Tibial nerve (tissue), 4 donors: Measurements from ENCODE around the gene CD180. TPM values are rescaled to one million over a fixed set of nuclear protein-coding genes. Genes with fewer than 3 reads are reported as not detected.
"Not testable (repeated sequence)": the region's sequence is repeated elsewhere in the genome, so short reads cannot be mapped to it uniquely, and the experiment has no call there.

Source experiments
- DNase-seq, 2 donors: peaks; one replicate each; pipeline ENCODE4 v3.0.0-alpha.2; 2019; ENCODE audit warnings: low spot score in 2 of 2
- H3K27ac ChIP-seq, 4 donors: fragments of 200-600 bp; sonication (generic) in 3 of 4; one replicate each; pipeline ENCODE4 v1.5.1; 2017 to 2019; ENCODE audit warnings: mild to moderate bottlenecking in 1 of 4
- H3K27me3 ChIP-seq, 2 donors: fragments of 200-600 bp; sonication (generic) in 1 of 2; one replicate each; pipeline versions ENCODE4 v1.5.1 to v1.6.0; 2017 to 2019
- H3K36me3 ChIP-seq, 3 donors: fragments of 200-600 bp; sonication (generic); one replicate each; pipeline ENCODE4 v1.5.1; 2018 to 2019
- H3K4me1 ChIP-seq, 4 donors: fragments of 200-600 bp; sonication (generic) in 3 of 4; one replicate each; pipeline ENCODE4 v1.5.1; 2017 to 2019
- H3K4me3 ChIP-seq, 4 donors: fragments of 200-600 bp; sonication (generic) in 3 of 4; one replicate each; pipeline ENCODE4 v1.5.1; 2017 to 2019; ENCODE audit warnings: mild to moderate bottlenecking in 1 of 4, moderate library complexity in 1 of 4
- H3K9me3 ChIP-seq, 4 donors: fragments of 200-600 bp; sonication (generic) in 3 of 4; one replicate each; pipeline ENCODE4 v1.5.1; 2017 to 2019
- EP300 ChIP-seq, 2 donors: sonication (generic); formaldehyde crosslinking; IDR thresholded peaks; one replicate each; pipeline ENCODE4 v1.6.1; 2017; ENCODE audit warnings: antibody characterized with exemption in 2 of 2, mild to moderate bottlenecking in 1 of 2
- POLR2A ChIP-seq, 2 donors: fragments of 450-650 bp; IDR thresholded peaks; one replicate each; pipeline ENCODE4 v1.6.1; 2017; ENCODE audit warnings: antibody characterized with exemption in 2 of 2, mild to moderate bottlenecking in 2 of 2, moderate library complexity in 2 of 2
- WGBS, 2 donors: methylation state at CpG; one replicate each; pipeline ENCODE4 v1.1.5; 2018; 5-methylcytosine and 5-hydroxymethylcytosine counted together
- total RNA-seq, 4 donors: library from RNA; depleted of rRNA; stranded (reverse); fragments of >200 nt; gene quantifications; one replicate each; pipeline ENCODE4 v1.1.0, GENCODE V29; 2016
- TF ChIP-seq, protein P1 (sequence below), 5 experiments: fragments of 200-600 bp in 3 of 5; fragments of 450-650 bp in 2 of 5; sonication (generic) in 3 of 5; IDR thresholded peaks; one replicate each; pipeline ENCODE4 v1.5.1; 2016 to 2019; ENCODE audit warnings: antibody characterized with exemption in 5 of 5, mild to moderate bottlenecking in 3 of 5, moderate library complexity in 2 of 5

The CD180 gene
- total RNA-seq, 4 donors from 2014 or later, result 0.21 to 2.7 (median 0.52) TPM

DNA sequence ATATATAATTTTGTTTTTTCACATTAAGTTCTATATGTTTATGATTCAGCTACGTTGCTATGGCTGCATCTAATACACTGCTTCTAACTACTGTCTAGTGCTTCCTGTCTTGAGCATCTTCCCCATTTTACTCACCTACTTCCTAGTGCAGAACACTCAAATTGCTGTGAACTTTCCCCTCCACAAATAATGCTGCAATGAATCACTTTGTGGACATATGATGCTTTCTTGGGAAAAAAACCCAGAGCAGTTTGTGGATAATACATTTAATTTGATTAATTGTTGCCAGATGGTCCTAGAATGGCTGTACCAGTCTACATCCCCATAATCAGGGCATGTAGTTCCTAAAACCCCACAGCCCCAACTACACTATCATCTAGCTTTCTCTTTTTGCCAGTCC is 18.5 kb downstream of the CD180 start:
- Histone ChIP-seq H3K36me3 (no peaks in the 10 kb centered on the region), H3K27me3 (no peaks in the 10 kb centered on the region), H3K27ac (no peak overlapping the region), H3K4me1 (peaks cover 0 to 16% (median 6%) of the 10 kb centered on the region in 4 donors), H3K9me3 (peaks cover 0 to 14% (median 0%) of the 10 kb centered on the region in 4 donors), H3K4me3 (no peak overlapping the region)
- no peak for DNase-seq
- TF ChIP-seq POLR2A (IDR thresholded peaks at IDR 0.05), result no peak
- TF ChIP-seq, protein P1, sequence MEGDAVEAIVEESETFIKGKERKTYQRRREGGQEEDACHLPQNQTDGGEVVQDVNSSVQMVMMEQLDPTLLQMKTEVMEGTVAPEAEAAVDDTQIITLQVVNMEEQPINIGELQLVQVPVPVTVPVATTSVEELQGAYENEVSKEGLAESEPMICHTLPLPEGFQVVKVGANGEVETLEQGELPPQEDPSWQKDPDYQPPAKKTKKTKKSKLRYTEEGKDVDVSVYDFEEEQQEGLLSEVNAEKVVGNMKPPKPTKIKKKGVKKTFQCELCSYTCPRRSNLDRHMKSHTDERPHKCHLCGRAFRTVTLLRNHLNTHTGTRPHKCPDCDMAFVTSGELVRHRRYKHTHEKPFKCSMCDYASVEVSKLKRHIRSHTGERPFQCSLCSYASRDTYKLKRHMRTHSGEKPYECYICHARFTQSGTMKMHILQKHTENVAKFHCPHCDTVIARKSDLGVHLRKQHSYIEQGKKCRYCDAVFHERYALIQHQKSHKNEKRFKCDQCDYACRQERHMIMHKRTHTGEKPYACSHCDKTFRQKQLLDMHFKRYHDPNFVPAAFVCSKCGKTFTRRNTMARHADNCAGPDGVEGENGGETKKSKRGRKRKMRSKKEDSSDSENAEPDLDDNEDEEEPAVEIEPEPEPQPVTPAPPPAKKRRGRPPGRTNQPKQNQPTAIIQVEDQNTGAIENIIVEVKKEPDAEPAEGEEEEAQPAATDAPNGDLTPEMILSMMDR (IDR thresholded peaks at IDR 0.05), result no peak
- TF ChIP-seq EP300 (IDR thresholded peaks at IDR 0.05), result no peak
- WGBS, 2 donors, result 76 to 88% methylated on average over 1 of the region's 1 CpG

DNA sequence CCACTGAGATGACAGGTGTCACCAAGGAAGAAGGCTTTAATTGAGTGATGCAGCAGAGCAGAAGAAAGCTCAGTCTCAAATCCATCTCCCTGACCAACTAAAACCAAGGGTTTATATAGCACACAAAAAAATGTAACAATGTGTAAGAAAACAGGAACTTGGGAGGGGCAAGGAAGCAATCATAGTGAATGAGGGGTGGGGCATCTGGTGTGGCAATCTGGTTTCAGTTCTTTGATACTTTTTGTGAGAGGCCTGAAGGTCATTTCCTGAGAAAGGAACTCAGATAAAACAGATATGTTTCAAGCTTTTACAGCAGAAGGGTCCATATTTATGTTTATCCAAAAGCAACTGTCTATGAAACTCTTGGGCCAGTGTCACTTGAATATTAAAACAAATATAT is 19.7 kb downstream of the CD180 start:
- H3K9me3 ChIP-seq, result peaks cover 0 to 14% (median 0%) of the 10 kb centered on the region in 4 donors
- no peaks in the 10 kb centered on the region for H3K36me3 ChIP-seq
- no peak overlapping the region for H3K4me3 ChIP-seq
- no peaks in the 10 kb centered on the region for H3K27me3 ChIP-seq
- TF ChIP-seq EP300 (IDR thresholded peaks at IDR 0.05) (no peak), POLR2A (IDR thresholded peaks at IDR 0.05) (no peak)
- TF ChIP-seq, protein P1 (IDR thresholded peaks at IDR 0.05), result no peak
- DNase-seq, result no peak
- no peak overlapping the region for H3K27ac ChIP-seq
- H3K4me1 ChIP-seq, result peaks cover 0 to 5% (median under 1%) of the 10 kb centered on the region in 4 donors

DNA sequence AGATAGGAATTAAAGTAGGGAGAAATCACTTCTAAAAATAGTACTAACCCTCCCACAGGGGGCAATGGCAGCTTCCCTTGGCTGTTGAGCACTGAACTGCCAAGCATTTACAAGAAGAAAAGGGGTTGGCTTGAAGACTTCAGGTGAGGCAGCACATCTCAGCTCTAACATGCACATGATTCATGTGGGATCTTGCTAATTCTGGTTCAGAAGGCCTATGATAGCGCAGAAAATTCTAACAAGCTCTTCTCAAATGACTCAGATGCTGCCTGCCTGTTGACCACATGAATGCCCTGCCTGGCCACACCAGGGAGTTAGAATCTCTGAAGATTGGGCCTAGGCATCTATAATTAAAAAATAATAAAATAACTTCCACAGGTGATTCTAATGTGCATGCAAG is 22.6 kb downstream of the CD180 start:
- Histone ChIP-seq H3K27ac (no peak overlapping the region), H3K27me3 (no peaks in the 10 kb centered on the region)
- 100% methylated on average over 1 of the region's 1 CpG for WGBS, 2 donors

DNA sequence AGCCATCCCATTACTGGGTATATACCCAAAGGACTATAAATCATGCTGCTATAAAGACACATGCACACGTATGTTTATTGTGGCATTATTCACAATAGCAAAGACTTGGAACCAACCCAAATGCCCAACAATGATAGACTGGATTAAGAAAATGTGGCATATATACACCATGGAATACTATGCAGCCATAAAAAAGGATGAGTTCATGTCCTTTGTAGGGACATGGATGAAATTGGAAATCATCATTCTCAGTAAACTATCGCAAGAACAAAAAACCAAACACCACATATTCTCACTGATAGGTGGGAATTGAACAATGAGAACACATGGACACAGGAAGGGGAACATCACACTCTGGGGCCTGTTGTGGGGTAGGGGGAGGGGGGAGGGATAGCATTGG is 23.2 kb downstream of the CD180 start:
- H3K27ac ChIP-seq, H3K4me3 ChIP-seq, H3K36me3 ChIP-seq, H3K4me1 ChIP-seq, H3K27me3 ChIP-seq, DNase-seq: not testable (repeated sequence)
- WGBS, 2 donors, result 45 to 60% methylated on average over 1 of the region's 2 CpGs
- peaks cover 0 to 14% (median 0%) of the 10 kb centered on the region in 4 donors for H3K9me3 ChIP-seq

More for the DNA sequence above, 22.6 kb downstream of the CD180 start:
- TF ChIP-seq EP300 (IDR thresholded peaks at IDR 0.05), result no peak
- TF ChIP-seq, protein P1 (IDR thresholded peaks at IDR 0.05), result no peak
- no peak for TF ChIP-seq POLR2A (IDR thresholded peaks at IDR 0.05)
- DNase-seq, result no peak
- no peaks in the 10 kb centered on the region for H3K36me3 ChIP-seq
- H3K9me3 ChIP-seq, result peaks cover 0 to 14% (median 0%) of the 10 kb centered on the region in 4 donors
- H3K4me1 ChIP-seq, result no peaks in the 10 kb centered on the region
- no peak overlapping the region for H3K4me3 ChIP-seq

DNA sequence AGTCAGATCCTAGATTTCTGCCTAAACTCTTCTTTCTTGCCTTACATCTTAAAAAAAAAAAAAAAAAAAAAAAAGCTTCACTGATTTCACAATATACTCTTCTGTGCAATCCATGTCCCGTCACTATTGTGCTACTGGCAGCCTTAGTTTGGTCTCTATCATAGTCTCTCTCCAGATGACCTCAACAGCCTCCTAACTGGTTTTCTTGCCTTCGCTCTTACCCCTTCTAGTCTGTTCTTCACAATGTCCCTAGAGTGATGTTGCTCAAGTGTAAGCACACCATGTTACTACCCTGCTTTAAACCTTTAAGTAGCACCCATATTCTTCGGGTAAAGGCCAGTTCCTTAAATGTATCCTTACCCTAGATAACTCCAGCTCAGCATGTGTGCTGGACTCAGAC is 25.8 kb downstream of the CD180 start:
- no peak for TF ChIP-seq EP300 (IDR thresholded peaks at IDR 0.05)
- TF ChIP-seq, protein P1 (IDR thresholded peaks at IDR 0.05), result no peak
- TF ChIP-seq POLR2A (IDR thresholded peaks at IDR 0.05), result no peak
- H3K27me3 ChIP-seq, result no peaks in the 10 kb centered on the region
- no peaks in the 10 kb centered on the region for H3K9me3 ChIP-seq
- DNase-seq, result no peak
- H3K36me3 ChIP-seq, result no peaks in the 10 kb centered on the region
- no peak overlapping the region for H3K4me3 ChIP-seq
- H3K4me1 ChIP-seq, result peaks cover 0 to 10% (median 2%) of the 10 kb centered on the region in 4 donors
- no peak overlapping the region for H3K27ac ChIP-seq
- WGBS, 2 donors, result 87 to 92% methylated on average over 3 of the region's 3 CpGs

DNA sequence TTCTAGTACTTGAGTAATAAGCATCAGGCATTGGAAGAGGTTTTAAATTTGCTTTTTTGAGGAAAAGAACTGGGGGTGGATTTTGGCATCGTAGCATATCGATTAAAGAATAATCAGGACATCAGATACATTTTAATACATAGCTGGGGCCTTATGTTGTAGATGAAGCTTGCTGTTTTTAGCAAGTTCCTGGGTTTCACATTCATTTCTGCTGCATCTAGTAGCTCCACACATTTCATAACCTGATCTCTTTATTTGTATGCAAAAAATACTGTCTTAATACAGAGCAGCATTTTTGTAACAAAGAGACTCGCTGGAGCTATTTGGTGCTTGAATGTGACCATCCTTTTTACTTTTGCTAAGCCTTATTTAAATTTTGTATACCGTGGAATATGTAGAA is 28.5 kb downstream of the CD180 start:
- no peak for TF ChIP-seq POLR2A (IDR thresholded peaks at IDR 0.05)
- TF ChIP-seq EP300 (IDR thresholded peaks at IDR 0.05), result no peak
- TF ChIP-seq, protein P1 (IDR thresholded peaks at IDR 0.05), result no peak
- 96 to 98% methylated on average over 4 of the region's 4 CpGs for WGBS, 2 donors

More for the DNA sequence above, 28.5 kb downstream of the CD180 start:
- no peaks in the 10 kb centered on the region for H3K9me3 ChIP-seq
- no peak overlapping the region for H3K4me3 ChIP-seq
- H3K36me3 ChIP-seq, result peaks cover 0 to 20% (median 0%) of the 10 kb centered on the region in 3 donors
- no peak for DNase-seq
- H3K27me3 ChIP-seq, result no peaks in the 10 kb centered on the region
- peaks cover 0 to 15% (median 2%) of the 10 kb centered on the region in 4 donors for H3K4me1 ChIP-seq
- no peak overlapping the region for H3K27ac ChIP-seq
